ENCODE data around the gene A4GALT.
"Not testable (repeated sequence)": the region's sequence is repeated elsewhere in the genome, so short reads cannot be mapped to it uniquely, and the experiment has no call there.

A4GALT gene

DNA sequence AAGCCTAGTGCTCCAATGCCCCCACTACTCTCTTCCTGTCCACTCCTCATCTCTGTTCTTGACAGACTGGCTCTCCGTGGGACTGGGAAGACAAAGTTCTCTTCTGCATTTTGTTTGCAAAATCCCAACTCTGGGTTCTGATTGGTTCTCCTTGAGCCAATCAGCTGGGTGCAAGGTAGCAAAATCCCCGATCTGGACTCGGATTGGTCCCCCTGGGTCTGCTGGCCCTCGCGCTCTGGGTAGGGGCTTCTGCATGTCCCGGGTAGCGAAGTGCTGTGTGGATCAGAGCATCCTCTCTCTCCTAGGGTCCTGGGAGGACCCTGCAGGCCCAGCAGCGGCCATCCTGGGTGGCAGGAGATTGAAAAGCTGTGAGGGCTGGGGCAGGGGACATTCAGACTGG is 22.3 kb upstream of the A4GALT start:
- no peak for DNase-seq (ENCODE audit: low read depth)

GRCh38 chr22:42740320-42740719 is 19.6 kb upstream of the A4GALT start:
- not testable (repeated sequence) for DNase-seq (ENCODE audit: low read depth)

DNA sequence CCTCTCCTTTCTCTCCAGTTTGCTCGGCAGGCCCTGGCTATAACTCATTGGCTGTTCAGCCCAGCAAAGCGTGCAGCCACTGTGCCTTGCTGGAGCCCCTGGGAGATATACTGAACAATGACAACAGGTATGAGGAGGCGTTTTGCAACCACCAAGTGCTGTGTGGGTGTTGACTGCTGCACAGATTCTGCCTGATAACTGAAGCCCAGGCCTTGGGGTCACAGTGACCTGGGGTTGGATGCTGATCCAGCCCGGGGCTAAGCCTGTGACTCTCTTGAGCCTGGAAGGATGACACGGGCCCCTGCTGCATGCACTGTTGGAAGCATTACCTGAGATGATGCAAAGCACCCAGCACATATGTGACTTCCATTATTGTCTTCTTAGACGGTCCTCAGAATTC is 13.7 kb upstream of the A4GALT start:
- DNase-seq (ENCODE audit: low read depth) = no peak

DNA sequence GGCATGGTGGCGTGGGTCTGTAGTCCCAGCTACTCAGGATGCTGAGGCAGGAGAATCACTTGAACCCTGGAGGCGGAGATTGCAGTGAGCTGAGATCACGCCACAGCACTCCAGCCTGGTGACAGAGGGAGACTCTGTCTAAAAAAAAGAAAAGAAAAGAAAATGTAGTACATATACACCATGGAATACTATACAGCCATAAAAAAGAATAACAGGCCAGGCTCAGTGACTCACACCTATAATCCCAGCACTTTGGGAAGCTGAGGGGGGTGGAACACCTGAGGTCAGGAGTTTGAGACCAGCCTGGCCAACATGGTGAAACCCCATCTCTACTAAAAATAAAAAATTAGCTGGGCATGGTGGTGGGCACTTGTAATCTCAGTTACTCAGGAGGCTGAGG is 12.7 kb upstream of the A4GALT start:
- not testable (repeated sequence) for DNase-seq (ENCODE audit: low read depth)

DNA sequence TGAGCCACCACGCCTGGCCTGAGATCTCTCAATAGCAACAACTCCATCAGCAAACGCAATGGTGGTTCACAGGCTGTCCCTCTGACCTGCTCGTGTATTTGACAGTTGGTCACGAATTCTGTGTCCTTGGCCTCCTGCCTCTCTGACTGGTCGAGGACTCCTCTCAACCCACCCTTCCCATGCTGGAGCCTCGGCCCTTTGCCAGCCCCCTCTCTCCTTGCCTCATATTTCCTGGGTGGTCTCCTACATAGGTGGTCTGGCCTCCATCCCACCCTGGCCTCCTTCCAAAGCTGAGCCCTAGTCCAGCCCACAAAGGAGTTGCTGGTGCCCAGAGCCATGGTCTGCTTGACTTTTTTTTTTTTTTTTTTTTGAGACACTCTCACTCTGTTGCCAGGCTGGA is 11.4 kb upstream of the A4GALT start:
- DNase-seq (ENCODE audit: low read depth) = no peak

DNA sequence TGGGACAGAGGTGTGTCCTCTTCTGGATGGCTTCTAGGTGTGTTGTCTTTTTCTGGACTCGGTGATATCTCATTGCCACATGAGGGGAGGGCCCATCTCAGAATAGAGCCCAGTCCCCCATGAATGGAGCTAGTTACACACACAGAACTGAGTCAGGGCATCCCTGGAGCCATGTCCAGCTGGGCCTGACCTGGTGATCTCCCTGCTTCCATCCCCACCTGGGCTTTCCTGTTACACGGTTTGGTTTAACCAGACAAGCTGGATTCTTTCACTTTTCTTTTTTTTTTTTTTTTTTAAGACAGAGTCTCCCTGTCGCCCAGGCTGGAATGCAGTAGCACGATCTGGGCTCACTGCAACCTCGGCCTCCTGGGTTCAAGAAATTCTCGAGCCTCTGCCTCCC is 6.1 kb upstream of the A4GALT start:
- no peak for DNase-seq (ENCODE audit: low read depth)

DNA sequence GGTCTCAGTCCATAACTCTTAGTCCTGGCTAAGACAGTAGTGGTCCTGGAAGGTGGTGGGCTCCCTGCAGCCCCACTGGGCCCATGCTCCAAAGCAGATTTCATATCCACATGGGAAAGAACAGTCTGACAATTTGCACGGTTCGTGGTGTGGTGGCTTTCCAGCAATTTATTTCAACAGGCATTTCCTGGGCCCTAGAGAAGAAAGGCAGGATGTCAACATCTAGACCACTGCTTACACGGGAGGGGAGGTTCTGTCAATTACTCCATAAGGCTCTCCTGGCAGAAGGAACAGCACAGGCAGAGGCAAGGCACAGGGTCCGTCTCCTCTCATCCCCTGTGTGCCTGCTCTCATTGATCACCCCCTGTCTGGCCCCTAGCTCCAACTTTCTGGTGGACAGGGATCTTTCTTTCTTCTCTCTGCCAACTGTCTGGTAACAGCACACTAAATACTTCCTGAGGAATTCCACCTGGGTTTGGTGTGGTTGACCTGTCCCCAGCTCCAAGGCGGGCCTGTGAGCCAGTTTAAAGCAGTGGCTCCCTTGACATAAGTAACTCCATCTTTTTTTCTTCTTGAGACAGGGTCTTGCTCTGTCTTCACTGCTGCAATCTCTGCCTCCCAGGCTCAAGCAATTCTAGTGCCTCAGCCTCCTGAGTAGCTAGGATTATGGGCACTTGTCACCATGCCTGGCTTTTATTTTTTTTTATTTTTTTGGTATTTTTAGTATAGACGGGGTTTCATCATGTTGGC is 5.1 kb upstream of the A4GALT start:
- DNase-seq (ENCODE audit: low read depth) = no peak

GRCh38 chr22:42724062-42724461 is 3.4 kb upstream of the A4GALT start:
- DNase-seq (ENCODE audit: low read depth) = no peak

GRCh38 chr22:42721045-42721434 is 370 bp upstream of the A4GALT start:
- no peak for DNase-seq (ENCODE audit: low read depth)

GRCh38 chr22:42719656-42720262 is 911 bp downstream of the A4GALT start:
- DNase-seq (ENCODE audit: low read depth) = no peak

GRCh38 chr22:42719133-42719532 is 1.5 kb downstream of the A4GALT start:
- DNase-seq (ENCODE audit: low read depth) = no peak

GRCh38 chr22:42717197-42717928 is 3.3 kb downstream of the A4GALT start:
- DNase-seq (ENCODE audit: low read depth) = no peak

GRCh38 chr22:42716649-42717127 is 4.0 kb downstream of the A4GALT start:
- no peak for DNase-seq (ENCODE audit: low read depth)

DNA sequence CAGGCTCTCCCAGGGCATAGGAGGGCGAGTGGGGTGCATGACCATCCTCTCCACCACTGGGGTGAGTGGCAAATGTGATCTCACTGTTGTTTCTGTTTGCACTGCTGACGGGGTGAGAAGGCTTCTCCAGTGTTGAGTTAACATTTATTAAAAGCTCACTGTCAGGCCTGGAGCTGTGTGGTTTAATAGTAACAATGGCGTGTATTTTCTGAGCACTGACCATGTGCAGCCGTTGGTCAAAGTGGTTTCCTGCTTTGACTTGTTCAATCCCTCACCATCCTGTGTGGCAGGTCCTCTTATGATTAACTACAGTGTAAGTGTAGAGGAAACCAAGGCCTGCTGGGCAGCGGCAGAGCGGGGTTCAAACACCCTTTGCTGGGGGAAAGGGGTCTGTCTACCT is 4.4 kb downstream of the A4GALT start:
- no peak for DNase-seq (ENCODE audit: low read depth)

DNA sequence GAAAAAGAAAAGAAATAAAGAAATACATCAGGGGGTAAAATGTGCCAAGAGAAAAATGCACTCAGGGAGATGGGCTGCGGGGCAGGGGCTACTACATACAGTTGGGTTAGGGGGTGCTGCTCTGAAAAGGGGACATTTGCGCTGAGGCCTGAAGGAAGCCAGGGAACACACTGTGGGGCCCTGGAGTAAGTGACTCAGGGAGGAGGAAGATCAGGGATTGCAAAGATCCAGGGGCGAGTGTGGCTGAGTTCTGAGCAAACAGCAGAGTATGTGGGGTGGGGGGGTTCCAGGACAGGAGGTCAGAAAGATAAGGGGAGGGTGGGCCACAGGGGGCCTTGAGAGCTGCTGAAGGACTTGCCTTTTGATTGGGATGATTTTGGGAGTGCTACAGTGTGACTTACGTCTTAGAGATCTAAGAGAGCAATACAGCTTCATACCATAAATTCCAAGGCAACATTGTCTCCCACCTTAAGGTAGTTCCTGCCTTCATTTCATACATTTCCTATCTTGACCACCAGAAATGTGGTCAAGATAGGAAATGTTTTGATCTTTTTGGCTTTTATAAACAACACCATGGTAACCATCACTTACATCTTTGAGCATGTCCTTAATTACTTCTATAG is 5.8 kb downstream of the A4GALT start:
- DNase-seq (ENCODE audit: low read depth) = no peak

DNA sequence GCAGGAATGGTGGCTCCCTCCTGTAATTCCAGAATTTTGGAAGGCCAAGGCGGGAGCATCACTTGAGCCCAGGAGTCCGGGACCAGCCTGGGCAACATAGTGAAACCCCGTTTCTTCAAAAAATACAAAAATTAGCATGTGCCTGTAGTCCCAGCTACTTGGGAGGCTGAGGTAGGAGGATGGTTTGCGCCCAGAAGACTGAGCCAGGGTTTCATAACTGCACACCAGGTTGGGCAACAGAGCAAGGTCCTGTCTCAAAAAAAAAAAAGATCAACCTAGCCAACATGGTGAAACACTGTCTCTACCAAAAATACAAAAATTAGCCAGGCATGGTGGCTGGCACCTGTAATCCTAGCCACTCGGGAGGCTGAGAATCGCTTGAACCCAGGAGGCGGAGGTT is 6.4 kb downstream of the A4GALT start:
- no peak for DNase-seq (ENCODE audit: low read depth)

GRCh38 chr22:42711895-42712837 is 8.5 kb downstream of the A4GALT start:
- no peak for DNase-seq (ENCODE audit: low read depth)

- DNase-seq (ENCODE audit: low read depth) = no peak
Observed at GRCh38 chr22:42711281-42711731, 9.4 kb downstream of the A4GALT start.

GRCh38 chr22:42708417-42708816 is 12.3 kb downstream of the A4GALT start:
- no peak for DNase-seq (ENCODE audit: low read depth)

GRCh38 chr22:42707496-42707895 is 13.2 kb downstream of the A4GALT start:
- DNase-seq (ENCODE audit: low read depth) = no peak

DNA sequence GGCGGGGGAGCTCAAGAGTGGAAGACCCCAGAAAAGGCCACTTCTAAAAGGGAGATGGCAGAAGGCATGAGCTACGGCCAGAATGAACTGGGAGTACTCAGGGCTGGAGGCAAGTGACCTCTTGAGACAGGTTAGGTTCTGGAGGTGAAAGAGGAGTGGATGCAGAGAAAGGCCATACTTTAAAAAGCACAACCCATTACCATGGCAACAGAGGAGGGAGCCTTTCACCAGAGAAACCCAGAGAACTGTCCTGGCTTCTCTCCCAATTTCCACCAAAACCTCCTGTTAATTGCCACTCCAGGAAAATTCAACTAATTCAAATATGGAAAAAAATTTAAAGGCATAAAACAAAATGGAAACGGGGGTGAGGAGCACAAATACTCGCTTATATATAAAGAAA is 15.8 kb downstream of the A4GALT start:
- no peak for DNase-seq (ENCODE audit: low read depth)

All from activated T-cell treated with anti-CD3 and anti-CD28 coated beads for 1 hour (primary cell).